Kidney epithelial cell (primary cell): ENCODE data around the gene TMEM87B. TPM values are rescaled to one million over a fixed set of nuclear protein-coding genes. Genes with fewer than 3 reads are reported as not detected.

Experiments
- DNase-seq: peaks from one replicate; pipeline ENCODE4 v3.0.0-alpha.2; 2010; ENCODE audit warnings: low read depth
- H3K27me3 ChIP-seq: 2 replicates; pipeline ENCODE4 v1.6.0; 2011; ENCODE audit warnings: low read length; ENCODE audit not compliant: control insufficient read depth, insufficient read depth
- H3K36me3 ChIP-seq: 2 replicates; pipeline ENCODE4 v1.5.1; 2011; ENCODE audit warnings: low read length; ENCODE audit not compliant: control insufficient read depth, insufficient read depth
- H3K4me3 ChIP-seq: 2 replicates; pipeline ENCODE4 v1.5.1; 2011; ENCODE audit warnings: low read depth, mild to moderate bottlenecking, control low read depth, low read length
- CTCF ChIP-seq: IDR thresholded peaks from 2 replicates; pipeline ENCODE4 v1.5.1; 2011; ENCODE audit warnings: mild to moderate bottlenecking, moderate library complexity, low read length, control low read depth, inconsistent platforms; ENCODE audit not compliant: insufficient read depth, poor library complexity, severe bottlenecking
- total RNA-seq: library from RNA; depleted of rRNA; stranded (reverse); fragments of >200 nt; gene quantifications from 2 replicates; pipeline ENCODE4 v1.2.3, GENCODE V29; 2015

The TMEM87B gene
- total RNA-seq, 1 donor from 2014 or later, result 24.5 TPM

GRCh38 chr2:112010751-112011150 lies 44.3 kb upstream of the TMEM87B start:
- no peak for TF ChIP-seq CTCF
- DNase-seq, result no peak

GRCh38 chr2:112012556-112012955 lies 42.5 kb upstream of the TMEM87B start:
- Histone ChIP-seq H3K27me3 (no peaks in the 10 kb centered on the region), H3K4me3 (no peak overlapping the region), H3K36me3 (no peaks in the 10 kb centered on the region)
- no peak for DNase-seq
- TF ChIP-seq CTCF, result no peak

More at GRCh38 chr2:112010751-112011150, 44.3 kb upstream of the TMEM87B start:
- Histone ChIP-seq H3K4me3 (no peak overlapping the region), H3K27me3 (no peaks in the 10 kb centered on the region), H3K36me3 (no peaks in the 10 kb centered on the region)

- Histone ChIP-seq H3K4me3 (no peak overlapping the region), H3K36me3 (no peaks in the 10 kb centered on the region), H3K27me3 (no peaks in the 10 kb centered on the region)
- no peak for DNase-seq
- TF ChIP-seq CTCF, result no peak
Observed at GRCh38 chr2:112018846-112019245, 36.2 kb upstream of the TMEM87B start.

- H3K4me3 ChIP-seq, result no peak overlapping the region
- H3K27me3 ChIP-seq, result no peaks in the 10 kb centered on the region
- no peaks in the 10 kb centered on the region for H3K36me3 ChIP-seq
- TF ChIP-seq CTCF, result no peak
- no peak for DNase-seq
Observed at GRCh38 chr2:112019569-112019982, 35.5 kb upstream of the TMEM87B start.

GRCh38 chr2:112020561-112020960 lies 34.5 kb upstream of the TMEM87B start:
- Histone ChIP-seq H3K4me3 (no peak overlapping the region), H3K36me3 (no peaks in the 10 kb centered on the region), H3K27me3 (no peaks in the 10 kb centered on the region)
- TF ChIP-seq CTCF, result no peak
- no peak for DNase-seq

- no peak for DNase-seq
- no peak overlapping the region for H3K4me3 ChIP-seq
- H3K36me3 ChIP-seq, result no peaks in the 10 kb centered on the region
- no peak for TF ChIP-seq CTCF
- no peaks in the 10 kb centered on the region for H3K27me3 ChIP-seq
Observed at GRCh38 chr2:112021290-112021689, 33.8 kb upstream of the TMEM87B start.
